H1 (cell line): ENCODE measurements around the gene OGN. TPM values are rescaled to one million over a fixed set of nuclear protein-coding genes. Genes with fewer than 3 reads are reported as not detected.

Experiments
- CTCF ChIA-PET: fragments of 300-600 bp; sonication (Branson Sonifier 250); formaldehyde crosslinking; loops from one replicate; lab custom pipeline; 2021; ENCODE audit not compliant: partially characterized antibody; lab: Charles Lee
- POLR2A ChIA-PET: fragments of 300-600 bp; sonication (Branson Sonifier 250); formaldehyde crosslinking; loops from one replicate; lab custom pipeline; 2021; ENCODE audit warnings: inconsistent platforms; ENCODE audit not compliant: partially characterized antibody; lab: Charles Lee
- DNase-seq, 2 experiments: peaks; one replicate each; pipeline versions ENCODE4 v3.0.0 to v3.0.0-alpha.2; 2010 to 2022; ENCODE audit warnings: low spot score in 2 of 2, low read depth in 1 of 2, mixed read lengths in 1 of 2
- FAIRE-seq: peaks from 2 replicates; lab custom pipeline; 2011; peaks lifted over from hg19 to GRCh38; lab: Jason Lieb, UNC
- H2AFZ ChIP-seq: 2 replicates; pipeline ENCODE4 v1.8.1; 2012; ENCODE audit warnings: low read length, inconsistent platforms
- H2AK5ac ChIP-seq: 2 replicates; pipeline ENCODE4 v1.6.1; 2013; ENCODE audit warnings: low read depth, low read length
- H2BK120ac ChIP-seq: replicated peaks from 2 replicates; pipeline ENCODE3; 2013; ENCODE audit warnings: low read depth, low read length, inconsistent platforms
- H2BK12ac ChIP-seq: 2 replicates; pipeline ENCODE4 v1.6.1; 2013; ENCODE audit warnings: low read depth, low read length
- H2BK15ac ChIP-seq: 2 replicates; pipeline ENCODE4 v1.6.1; 2013; ENCODE audit warnings: low read length
- H2BK20ac ChIP-seq: 2 replicates; pipeline ENCODE4 v1.6.1; 2013; ENCODE audit warnings: low read length
- H2BK5ac ChIP-seq: 2 replicates; pipeline ENCODE4 v1.6.1; 2013; ENCODE audit warnings: low read depth, low read length
- H3K14ac ChIP-seq: 2 replicates; pipeline ENCODE4 v1.6.1; 2013; ENCODE audit warnings: inconsistent platforms; ENCODE audit not compliant: insufficient read length
- H3K18ac ChIP-seq: 2 replicates; pipeline ENCODE4 v1.6.1; 2013; ENCODE audit warnings: low read length; ENCODE audit errors: extremely low read depth
- H3K23ac ChIP-seq: 2 replicates; pipeline ENCODE4 v1.6.1; 2013; ENCODE audit warnings: inconsistent platforms; ENCODE audit not compliant: insufficient read length
- H3K23me2 ChIP-seq: 2 replicates; pipeline ENCODE4 v1.6.1; 2013; ENCODE audit warnings: low read depth, low read length
- H3K27ac ChIP-seq: 2 replicates; pipeline ENCODE4 v1.6.1; 2011; ENCODE audit warnings: low read depth, low read length, inconsistent platforms
- H3K27me3 ChIP-seq, 4 experiments: replicated peaks in 1 of 4; 1 replicate in 1 of 4; 2 replicates in 3 of 4; pipeline versions ENCODE4 v1.6.1 to v1.8.1; 2011 to 2013; ENCODE audit warnings: low read length in 3 of 4, mild to moderate bottlenecking in 3 of 4, inconsistent platforms in 2 of 4, mixed read lengths in 2 of 4, moderate library complexity in 1 of 4; ENCODE audit not compliant: control insufficient read depth in 3 of 4, insufficient read depth in 3 of 4; ENCODE audit errors: extremely low read depth in 1 of 4
- H3K36me3 ChIP-seq, 4 experiments: 2 replicates each; pipeline versions ENCODE4 v1.6.1 to v1.8.1; 2011 to 2013; ENCODE audit warnings: mild to moderate bottlenecking in 4 of 4, low read length in 3 of 4, moderate library complexity in 2 of 4, control low read depth in 1 of 4, inconsistent platforms in 1 of 4; ENCODE audit not compliant: insufficient read depth in 4 of 4, control insufficient read depth in 2 of 4
- H3K4ac ChIP-seq: replicated peaks from 2 replicates; pipeline ENCODE3; 2013; ENCODE audit warnings: low read length, low read depth, mixed read lengths, inconsistent platforms; ENCODE audit not compliant: insufficient read length
- H3K4me1 ChIP-seq, 4 experiments: replicated peaks in 1 of 4; 1 replicate in 1 of 4; 2 replicates in 3 of 4; pipeline versions ENCODE4 v1.6.1 to v1.8.1; 2011 to 2013; ENCODE audit warnings: low read length in 3 of 4, inconsistent platforms in 2 of 4, mixed read lengths in 1 of 4; ENCODE audit not compliant: insufficient read depth in 4 of 4, control insufficient read depth in 3 of 4
- H3K4me2 ChIP-seq, 2 experiments: 2 replicates each; pipeline versions ENCODE4 v1.6.1 to v1.8.1; 2011 to 2013; ENCODE audit warnings: low read depth in 2 of 2, low read length in 2 of 2, control low read depth in 1 of 2, inconsistent platforms in 1 of 2, mild to moderate bottlenecking in 1 of 2; ENCODE audit not compliant: insufficient read depth in 1 of 2
- H3K4me3 ChIP-seq, 4 experiments: fragments of 200-600, 300-600 bp in 1 of 4; sonication (generic), shearing (Covaris generic), sonication (Bioruptor Twin) in 1 of 4; 2 replicates each; pipeline versions ENCODE4 v1.5.1 to v1.8.1; 2011 to 2016; ENCODE audit warnings: low read length in 4 of 4, low read depth in 3 of 4, control low read depth in 2 of 4, inconsistent platforms in 2 of 4, mild to moderate bottlenecking in 2 of 4, mixed read lengths in 1 of 4, moderate library complexity in 1 of 4; ENCODE audit not compliant: insufficient read depth in 2 of 4; ENCODE audit errors: extremely low read depth in 1 of 4
- H3K56ac ChIP-seq: replicated peaks from 2 replicates; pipeline ENCODE3; 2013; ENCODE audit warnings: low read depth, mild to moderate bottlenecking, mixed read lengths, low read length, inconsistent platforms; ENCODE audit not compliant: insufficient read length
- H3K79me1 ChIP-seq: 2 replicates; pipeline ENCODE4 v1.6.1; 2013; ENCODE audit warnings: low read depth, low read length, control low read depth
- H3K79me2 ChIP-seq, 2 experiments: 2 replicates each; pipeline versions ENCODE4 v1.6.1 to v1.8.1; 2012 to 2013; ENCODE audit warnings: low read length in 2 of 2, mild to moderate bottlenecking in 2 of 2, inconsistent platforms in 1 of 2; ENCODE audit not compliant: insufficient read depth in 2 of 2, control insufficient read depth in 1 of 2
- H3K9ac ChIP-seq, 4 experiments: replicated peaks in 1 of 4; 1 replicate in 1 of 4; 2 replicates in 3 of 4; pipeline versions ENCODE4 v1.6.1 to v1.8.1; 2011 to 2013; ENCODE audit warnings: low read depth in 3 of 4, low read length in 3 of 4, control low read depth in 2 of 4, mild to moderate bottlenecking in 2 of 4, moderate library complexity in 2 of 4, inconsistent platforms in 1 of 4; ENCODE audit errors: extremely low read depth in 1 of 4
- H3K9me3 ChIP-seq, 2 experiments: 2 replicates each; pipeline versions ENCODE4 v1.6.1 to v1.8.1; 2012 to 2013; ENCODE audit warnings: mild to moderate bottlenecking in 2 of 2, moderate library complexity in 2 of 2, control low read depth in 1 of 2, inconsistent platforms in 1 of 2, low read depth in 1 of 2, low read length in 1 of 2, mixed read lengths in 1 of 2; ENCODE audit not compliant: insufficient read depth in 2 of 2
- H4K20me1 ChIP-seq, 2 experiments: replicated peaks in 1 of 2; 2 replicates each; pipeline versions ENCODE3 to v1.8.1; 2011 to 2013; ENCODE audit warnings: inconsistent platforms in 2 of 2, low read length in 2 of 2, mild to moderate bottlenecking in 1 of 2; ENCODE audit not compliant: insufficient read depth in 2 of 2, control insufficient read depth in 1 of 2
- H4K5ac ChIP-seq: 2 replicates; pipeline ENCODE4 v1.6.1; 2013; ENCODE audit warnings: low read length, low read depth, mixed read lengths, inconsistent platforms; ENCODE audit not compliant: insufficient read length
- H4K8ac ChIP-seq: 2 replicates; pipeline ENCODE4 v1.8.0; 2013; ENCODE audit warnings: mild to moderate bottlenecking, moderate library complexity, low read length, inconsistent platforms; ENCODE audit not compliant: insufficient read depth; ENCODE audit errors: extremely low read depth
- H4K91ac ChIP-seq: replicated peaks from 2 replicates; pipeline ENCODE3; 2013; ENCODE audit warnings: low read length, mixed read lengths, inconsistent platforms; ENCODE audit not compliant: insufficient read length
- SIX5 ChIP-seq: IDR thresholded peaks from 2 replicates; pipeline ENCODE4 v1.6.1; 2011; ENCODE audit warnings: mild to moderate bottlenecking, low read depth, low read length
- WGBS, 2 experiments: shearing (Covaris generic) in 1 of 2; methylation state at CpG; one replicate each; pipeline versions ENCODE4 v1.1.6 to v1.1.7; 2013 to 2015; ENCODE audit warnings: low lambda C conversion rate in 2 of 2, mixed read lengths in 2 of 2, inconsistent platforms in 1 of 2, low coverage in 1 of 2, missing lambda C conversion rate in 1 of 2; ENCODE audit not compliant: insufficient replicate concordance in 2 of 2, insufficient coverage in 1 of 2, insufficient read length in 1 of 2; ENCODE audit errors: extremely low coverage in 1 of 2, missing lambda C conversion rate in 1 of 2; 5-methylcytosine and 5-hydroxymethylcytosine counted together
- polyA plus RNA-seq, 7 experiments: library from polyadenylated mRNA; depleted of rRNA in 3 of 7; stranded (reverse) in 5 of 7; unstranded in 2 of 7; fragments of >200 nt in 5 of 7; fragments of 200-250 nt in 2 of 7; gene quantifications; 1 replicate in 5 of 7; 2 replicates in 1 of 7; 4 replicates in 1 of 7; pipeline versions ENCODE4 v1.2.1 to v1.2.3, GENCODE V29; 2011 to 2013; ENCODE audit warnings: missing spikeins in 2 of 7, mixed read lengths in 2 of 7
- total RNA-seq: library from RNA; stranded (reverse); fragmentation: NEBNext Ultra II Directional; extraction: Animal tissue kit (Norgen Biotek cat#: 25700); gene quantifications from 2 replicates; pipeline ENCODE4 v1.2.1, GENCODE V29; 2021

The OGN gene
- total and polyA plus RNA-seq, 2 of the 8 experiments (the other 6 are each of a cell fraction or from before 2014, with no cell fraction given): not detected

GRCh38 chr9:92380603-92381002 is 23.8 kb downstream of the OGN start:
- no peaks in the 10 kb centered on the region for H4K20me1 ChIP-seq
- 88% methylated on average over 2 of the region's 2 CpGs; no CpG with 5 or more reads in 1 of the 2 experiments for WGBS, 2 experiments
- no peak overlapping the region for H4K91ac ChIP-seq
- H2BK12ac ChIP-seq: no peak overlapping the region
- H3K4me3 ChIP-seq: no peak overlapping the region
- TF ChIP-seq SIX5: no peak
- H3K79me1 ChIP-seq: no peaks in the 10 kb centered on the region
- no peak overlapping the region for H3K18ac ChIP-seq
- no peak overlapping the region for H4K5ac ChIP-seq
- no peak overlapping the region for H2BK120ac ChIP-seq
- CTCF ChIA-PET: interaction anchor here (1.2 kb wide), 1 partner anchor 21 kb away, joined by 3 read pairs; no protein-coding TSS in a partner anchor
- no peak overlapping the region for H2AK5ac ChIP-seq
- POLR2A ChIA-PET: interaction anchor here (0.9 to 1.0 kb wide), 2 partner anchors 11 to 55 kb away, joined by 3 to 4 read pairs; partner anchors contain the start of gene CENPP
- H3K36me3 ChIP-seq: no peaks in the 10 kb centered on the region
- H2BK5ac ChIP-seq: no peak overlapping the region
- H3K9ac ChIP-seq: no peak overlapping the region
- H3K27me3 ChIP-seq: no peaks in the 10 kb centered on the region
- no peak overlapping the region for H3K56ac ChIP-seq
- H3K4ac ChIP-seq: no peak overlapping the region
- no peak for FAIRE-seq
- H4K8ac ChIP-seq: no peak overlapping the region
- no peak for DNase-seq
- H3K4me2 ChIP-seq: no peak overlapping the region
- peaks cover 0 to 8% (median 3%) of the 10 kb centered on the region in 4 experiments; a peak in 3 of 7 replicates for H3K4me1 ChIP-seq
- no peak overlapping the region for H3K23ac ChIP-seq
- no peaks in the 10 kb centered on the region for H3K9me3 ChIP-seq
- H2BK15ac ChIP-seq: no peak overlapping the region
- no peak overlapping the region for H3K27ac ChIP-seq
- H2AFZ ChIP-seq: no peak overlapping the region
- no peak overlapping the region for H2BK20ac ChIP-seq
- no peak overlapping the region for H3K14ac ChIP-seq
- no peaks in the 10 kb centered on the region for H3K79me2 ChIP-seq
- H3K23me2 ChIP-seq: no peaks in the 10 kb centered on the region
